HL-60/S4 (cell line): Measurements from ENCODE around the gene LYZ.

Experiments
- in situ Hi-C: fragments of 300-500 bp; cut with MboI; formaldehyde crosslinking; loops from 2 replicates; pipeline ENCODE4 v1.14.3; 2022; ENCODE audit warnings: low sequenced_read_pairs

LYZ gene

DNA sequence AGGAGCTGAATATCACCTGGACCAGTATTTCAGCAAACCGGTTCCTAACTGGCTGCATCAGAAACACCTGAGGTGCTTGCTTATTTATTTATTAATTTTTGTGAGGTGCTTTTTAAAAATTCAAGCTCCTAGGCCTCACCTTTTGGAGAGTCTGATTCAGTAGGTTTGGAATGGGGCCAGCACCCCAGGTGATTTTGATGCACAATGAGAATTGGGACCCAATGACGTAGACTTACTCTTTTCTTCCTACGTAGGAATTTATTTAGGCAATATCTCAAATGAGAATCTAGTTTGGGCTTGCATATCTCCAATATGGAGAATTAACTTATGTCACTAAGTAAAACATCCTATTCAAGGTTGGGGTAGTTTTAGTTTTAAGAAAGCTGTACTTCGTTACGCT, 18.6 kb downstream of the LYZ start:
- in situ Hi-C loops = loop anchor here (25.0 kb wide), 1 partner anchor 221 kb away; the partner anchor contains the start of gene CCT2

DNA sequence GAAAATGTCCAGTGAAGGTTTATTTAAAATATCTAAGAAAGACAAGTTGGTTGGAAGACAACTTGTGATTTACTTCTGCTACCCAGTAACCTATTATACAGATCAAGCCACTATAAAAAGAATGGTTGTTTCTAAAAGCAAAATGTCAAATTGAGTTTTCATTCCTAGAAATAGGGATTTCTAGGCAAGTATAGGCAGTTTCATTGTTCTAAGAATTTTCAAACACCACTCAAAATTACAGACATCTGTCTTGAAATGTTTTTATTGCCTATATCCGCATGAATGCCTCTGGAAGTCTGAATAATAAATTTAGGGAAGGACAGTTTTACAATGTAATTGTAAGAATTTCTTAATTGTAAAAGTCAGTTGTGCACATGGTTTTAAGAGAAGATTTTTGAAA, 20.0 kb downstream of the LYZ start:
- in situ Hi-C loops = loop anchor here (25.0 kb wide), 1 partner anchor 219 kb away; the partner anchor contains the start of gene CCT2

- in situ Hi-C loops = no loop called here
These were observed 34.9 kb downstream of the LYZ start for GRCh38 chr12:69383074-69383473.

DNA sequence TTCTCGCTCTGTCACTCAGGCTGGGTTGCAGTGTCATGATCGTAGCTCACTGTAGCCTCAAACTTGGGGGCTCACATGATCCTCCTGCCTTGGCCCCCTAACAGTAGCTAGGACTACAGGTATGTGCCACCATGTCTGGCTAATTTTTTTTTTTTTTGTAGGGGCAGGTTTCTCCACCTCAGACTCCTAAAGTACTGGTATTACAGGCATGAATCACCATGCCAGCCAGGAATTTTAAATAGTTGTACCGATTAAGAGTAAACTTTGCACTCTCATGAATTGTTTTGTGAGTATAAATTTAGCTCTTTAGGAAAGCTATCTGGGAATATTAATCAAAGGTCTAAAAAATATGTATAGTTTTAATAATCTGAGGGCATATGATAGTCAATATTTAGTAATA, 36.9 kb downstream of the LYZ start:
- in situ Hi-C loops = no loop called here

GRCh38 chr12:69386921-69387320, 38.7 kb downstream of the LYZ start:
- in situ Hi-C loops = no loop called here

- in situ Hi-C loops = no loop called here
These were observed 40.2 kb downstream of the LYZ start for GRCh38 chr12:69388371-69388770.

- in situ Hi-C loops = no loop called here
These were observed 41.6 kb downstream of the LYZ start for GRCh38 chr12:69389831-69390230.

DNA sequence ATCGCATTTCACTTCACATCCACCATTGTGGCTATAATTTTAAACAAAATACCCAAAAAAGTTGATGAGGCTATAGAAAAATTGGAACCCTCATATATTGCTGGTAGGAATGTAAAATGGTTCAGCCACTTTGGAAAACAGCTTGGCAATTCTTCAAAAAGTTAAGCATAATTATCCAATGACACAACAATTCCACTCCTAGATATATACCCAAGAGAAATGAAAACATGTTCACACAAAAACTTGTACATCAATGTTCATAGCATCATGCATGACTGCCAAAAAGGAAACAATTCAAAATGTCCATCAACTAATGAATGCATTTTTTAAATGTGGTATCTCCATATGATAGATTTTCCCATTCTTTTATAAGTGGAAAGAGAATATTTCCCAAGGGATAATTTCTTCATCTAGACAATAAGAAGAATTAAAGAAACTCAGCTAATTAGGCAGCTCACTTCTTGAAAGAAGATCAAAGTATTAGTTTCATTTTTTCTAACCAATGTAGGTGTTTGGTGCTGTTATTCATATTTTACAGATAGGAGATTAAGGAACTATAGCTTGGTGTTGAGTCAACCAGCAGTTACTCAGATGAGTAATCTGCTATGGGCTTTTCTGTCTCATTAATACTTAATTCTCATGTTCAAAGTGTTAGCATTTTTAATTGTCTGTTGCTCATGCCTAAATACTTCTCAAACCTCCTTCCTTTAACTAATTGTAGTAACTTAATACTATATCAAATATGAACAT, 44.2 kb downstream of the LYZ start:
- in situ Hi-C loops = no loop called here

- in situ Hi-C loops = no loop called here
These were observed 47.9 kb downstream of the LYZ start for GRCh38 chr12:69396041-69396440.

- in situ Hi-C loops = no loop called here
These were observed 48.8 kb downstream of the LYZ start for GRCh38 chr12:69396963-69397362.

DNA sequence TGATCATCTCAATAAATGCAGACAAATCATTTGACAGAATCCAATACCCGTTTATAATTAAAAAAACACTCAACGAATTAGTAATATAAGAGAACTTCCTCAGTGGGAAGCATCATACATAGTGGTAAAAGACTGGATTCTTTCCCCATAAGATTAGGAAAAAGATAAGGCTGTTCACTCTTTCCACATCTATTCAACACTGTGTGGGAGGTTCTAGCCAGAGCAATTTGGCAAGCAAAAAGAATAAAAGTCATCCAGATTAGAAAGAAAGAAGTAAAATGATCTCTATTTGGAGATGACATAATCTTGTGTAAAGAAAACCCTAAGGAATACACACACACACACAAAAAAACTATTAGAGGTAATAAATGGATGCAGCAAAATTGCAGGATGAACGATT, 49.8 kb downstream of the LYZ start:
- in situ Hi-C loops = no loop called here

- in situ Hi-C loops = no loop called here
These were observed 53.8 kb downstream of the LYZ start for GRCh38 chr12:69401940-69402339.
